ENCODE data around the gene CASP12.
A peak's percentile ranks its signal among the peaks of the same experiment; 100 is the strongest.

Gene CASP12

DNA sequence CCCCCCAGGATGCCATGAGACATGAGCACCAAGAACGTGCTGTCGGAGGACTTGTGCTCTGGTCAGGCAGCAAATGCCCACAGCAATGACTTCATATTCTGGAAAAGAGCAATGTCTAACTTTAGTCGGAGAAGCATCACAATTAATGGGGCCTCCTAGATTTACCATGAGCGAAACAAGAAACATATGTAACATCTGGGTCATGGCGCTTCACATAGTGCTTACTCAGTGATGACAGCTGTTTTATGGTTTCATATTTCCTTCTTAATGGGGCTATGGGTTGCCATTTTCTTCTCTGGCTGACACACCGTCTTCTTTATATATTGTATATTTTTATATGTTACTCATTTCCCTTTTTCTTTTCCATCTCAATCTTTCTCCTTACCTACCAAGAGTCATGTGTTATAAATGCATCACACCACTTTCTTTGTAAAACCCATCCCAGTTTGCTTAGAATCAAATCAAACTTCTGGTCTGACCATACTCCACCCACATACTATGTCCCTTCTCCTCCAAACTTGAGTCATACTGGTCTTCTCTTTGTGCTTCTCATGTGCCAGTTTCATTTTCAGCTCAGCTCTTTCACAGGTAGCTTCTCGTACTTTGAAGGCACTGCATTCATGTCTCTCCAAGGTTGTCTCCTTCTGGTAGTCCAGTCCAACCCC is 9.4 kb upstream of the CASP12 start:
- Mint-ChIP-seq H3K27ac (no peak overlapping the region), H3K4me1 (peaks cover 9% of the 10 kb centered on the region), H3K4me3 (no peak overlapping the region), H3K27me3 (no peaks in the 10 kb centered on the region), H3K9me3 (peaks cover 0 to 4% of the 10 kb centered on the region in 2 donors)
- ATAC-seq, result peak; percentile 97
- DNase-seq, result peak in 1 of 2 donors; percentile 32

GRCh38 chr11:104905271-104905670 is 7.0 kb upstream of the CASP12 start:
- H3K27me3 Mint-ChIP-seq, result no peaks in the 10 kb centered on the region

DNA sequence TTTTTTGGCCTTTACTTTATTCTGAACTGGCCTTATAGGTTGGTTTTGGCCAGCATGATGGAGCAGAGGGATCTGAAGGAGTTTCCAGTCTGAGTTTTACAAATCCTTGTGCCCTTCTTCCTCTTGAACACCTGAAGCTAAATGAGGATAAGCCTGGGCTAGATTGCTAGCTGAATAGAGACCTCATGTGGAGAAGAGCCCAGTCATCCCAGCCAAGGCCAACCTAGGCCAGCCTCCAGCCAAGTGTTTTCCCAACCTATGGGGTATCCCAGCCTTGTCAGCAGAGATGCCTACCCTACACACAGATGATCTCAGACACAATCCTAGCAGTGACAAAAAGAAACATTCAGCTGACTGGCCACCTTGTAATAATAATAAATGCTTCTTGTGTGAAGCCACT is 966 bp upstream of the CASP12 start:
- Mint-ChIP-seq H3K4me1 (peaks cover 21% of the 10 kb centered on the region), H3K4me3 (no peak overlapping the region), H3K9me3 (peaks cover 5 to 8% of the 10 kb centered on the region in 2 donors), H3K27ac (no peak overlapping the region), H3K27me3 (no peaks in the 10 kb centered on the region)
- ATAC-seq (no peak), DNase-seq (no peak)

More at GRCh38 chr11:104905271-104905670, 7.0 kb upstream of the CASP12 start:
- no peak for DNase-seq
- H3K27ac Mint-ChIP-seq, result no peak overlapping the region
- H3K4me3 Mint-ChIP-seq, result no peak overlapping the region
- peaks cover 19% of the 10 kb centered on the region for H3K4me1 Mint-ChIP-seq
- H3K9me3 Mint-ChIP-seq, result peaks cover 0 to 12% of the 10 kb centered on the region in 2 donors
- ATAC-seq, result no peak

DNA sequence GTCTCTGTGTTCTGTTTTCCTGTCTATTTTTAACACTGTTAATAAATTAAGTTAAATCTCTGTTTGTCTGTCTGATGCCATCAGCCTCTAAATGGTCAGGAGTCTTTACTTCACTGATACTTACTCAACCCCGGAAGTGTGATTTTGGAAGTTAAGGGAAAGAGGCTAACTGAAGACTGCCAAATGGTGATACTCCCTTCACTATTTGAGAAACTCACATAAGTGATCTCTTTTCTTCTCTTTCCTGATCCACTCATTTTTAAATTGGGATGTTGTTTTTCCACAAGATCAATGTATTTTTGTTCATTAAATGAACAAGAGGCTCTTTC is 389 bp upstream of the CASP12 start:
- Mint-ChIP-seq H3K27ac (peak overlapping the region in 1 of 2 donors; percentile 90), H3K27me3 (no peaks in the 10 kb centered on the region), H3K9me3 (peaks cover 5 to 8% of the 10 kb centered on the region in 2 donors), H3K4me3 (no peak overlapping the region), H3K4me1 (peaks cover 21% of the 10 kb centered on the region)
- DNase-seq (no peak), ATAC-seq (no peak)

DNA sequence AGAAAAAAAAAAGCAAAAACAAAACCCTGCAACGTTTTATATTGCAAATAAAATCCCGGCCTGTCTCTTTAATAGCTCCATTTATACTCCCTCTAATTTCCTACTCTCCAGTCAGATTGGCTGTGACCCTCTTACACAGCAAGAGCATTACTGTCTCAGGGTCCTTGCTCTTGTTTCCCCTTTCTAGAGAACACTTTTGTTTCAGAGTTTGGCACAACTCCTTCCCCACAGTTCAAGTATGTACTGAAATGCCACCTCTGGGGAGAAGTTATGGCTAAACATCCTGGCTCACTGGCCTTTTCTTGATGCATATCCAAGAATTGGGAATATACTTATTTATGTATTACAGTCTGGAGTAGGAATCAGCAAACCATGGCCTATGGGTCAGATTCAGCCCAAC is 2.6 kb downstream of the CASP12 start:
- H3K27ac Mint-ChIP-seq, result no peak overlapping the region
- ATAC-seq, result no peak

DNA sequence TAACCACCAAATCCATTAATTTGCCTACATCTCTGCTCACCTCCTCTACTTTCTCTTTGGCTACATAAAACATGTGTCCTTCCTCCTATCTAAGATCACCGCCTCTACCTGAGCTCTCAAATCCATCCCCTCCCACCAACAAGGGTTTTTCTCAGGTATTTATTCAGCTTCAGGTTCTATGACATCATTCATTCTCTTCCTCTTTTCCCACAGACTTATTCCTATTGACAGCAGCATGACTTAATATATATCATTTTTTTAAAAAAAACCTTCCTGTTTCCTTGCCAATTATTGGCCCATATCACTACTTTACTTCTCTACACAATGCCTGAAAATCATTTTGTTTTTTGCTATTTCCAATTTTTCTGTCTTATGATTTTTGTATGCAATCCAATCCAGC is 4.4 kb downstream of the CASP12 start:
- DNase-seq (no peak), ATAC-seq (no peak)
- Mint-ChIP-seq H3K9me3 (peaks cover 0 to 5% of the 10 kb centered on the region in 2 donors), H3K27ac (no peak overlapping the region), H3K27me3 (no peaks in the 10 kb centered on the region), H3K4me1 (peaks cover 11% of the 10 kb centered on the region), H3K4me3 (no peak overlapping the region)

More for the DNA sequence above, 2.6 kb downstream of the CASP12 start:
- no peak overlapping the region for H3K4me3 Mint-ChIP-seq
- H3K27me3 Mint-ChIP-seq, result no peaks in the 10 kb centered on the region
- no peak for DNase-seq
- peaks cover 11% of the 10 kb centered on the region for H3K4me1 Mint-ChIP-seq
- H3K9me3 Mint-ChIP-seq, result peaks cover 0 to 5% of the 10 kb centered on the region in 2 donors

GRCh38 chr11:104892723-104893511 is 5.3 kb downstream of the CASP12 start:
- Mint-ChIP-seq H3K4me1 (peaks cover 3% of the 10 kb centered on the region), H3K27me3 (no peaks in the 10 kb centered on the region), H3K27ac (no peak overlapping the region), H3K4me3 (no peak overlapping the region), H3K9me3 (peaks cover 0 to 5% of the 10 kb centered on the region in 2 donors)
- no peak for DNase-seq
- no peak for ATAC-seq

- Mint-ChIP-seq H3K27me3 (no peaks in the 10 kb centered on the region), H3K4me1 (no peaks in the 10 kb centered on the region), H3K9me3 (peaks cover 0 to 5% of the 10 kb centered on the region in 2 donors), H3K27ac (no peak overlapping the region), H3K4me3 (no peak overlapping the region)
- no peak for ATAC-seq
- DNase-seq, result no peak
These were observed 7.1 kb downstream of the CASP12 start for GRCh38 chr11:104891135-104891534.

- DNase-seq (no peak), ATAC-seq (peak; percentile 60)
- Mint-ChIP-seq H3K4me1 (peaks cover 25% of the 10 kb centered on the region), H3K4me3 (no peak overlapping the region), H3K27me3 (no peaks in the 10 kb centered on the region), H3K9me3 (peaks cover 4 to 6% of the 10 kb centered on the region in 2 donors), H3K27ac (no peak overlapping the region)
These were observed 14.9 kb downstream of the CASP12 start for GRCh38 chr11:104883342-104883741.

DNA sequence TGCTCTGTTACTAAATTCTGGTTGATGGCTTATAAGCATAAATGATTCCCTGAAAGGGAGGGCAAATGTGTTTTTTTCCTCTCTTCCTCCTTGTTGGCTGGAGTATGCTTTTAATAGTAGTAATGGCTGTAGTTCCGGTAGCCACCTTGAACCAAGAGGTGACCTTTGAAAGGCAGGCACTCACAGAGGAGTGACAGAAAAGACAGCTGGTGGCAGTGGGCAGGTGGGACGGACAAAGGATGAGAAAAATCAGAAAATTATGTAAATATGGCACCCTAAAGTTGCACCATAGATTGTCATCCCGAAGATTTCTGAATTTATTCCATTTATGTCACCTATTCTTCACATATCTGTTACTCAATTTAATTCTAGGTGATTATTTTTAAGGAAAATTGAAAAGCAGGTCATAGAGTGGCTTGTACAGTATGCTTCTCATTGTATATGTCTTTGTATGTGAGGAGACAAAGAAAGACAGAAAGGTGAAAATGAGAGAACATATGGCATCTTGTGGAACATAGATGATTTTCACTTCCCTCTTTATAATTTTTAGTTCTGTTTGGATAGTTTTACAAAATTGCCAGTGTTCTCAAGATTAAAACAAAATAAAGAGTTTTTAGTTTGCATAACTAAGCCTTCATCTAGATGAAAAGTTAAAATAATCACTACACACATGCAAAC is 17.0 kb downstream of the CASP12 start:
- no peak for DNase-seq
- Mint-ChIP-seq H3K9me3 (peaks cover 4 to 6% of the 10 kb centered on the region in 2 donors), H3K27ac (no peak overlapping the region), H3K27me3 (no peaks in the 10 kb centered on the region), H3K4me3 (no peak overlapping the region), H3K4me1 (peaks cover 44% of the 10 kb centered on the region)
- ATAC-seq, result no peak

GRCh38 chr11:104879514-104880190 is 18.6 kb downstream of the CASP12 start:
- DNase-seq, result no peak
- peaks cover 50% of the 10 kb centered on the region for H3K4me1 Mint-ChIP-seq
- peak; percentile 49 for ATAC-seq
- H3K27ac Mint-ChIP-seq, result no peak overlapping the region
- no peak overlapping the region for H3K4me3 Mint-ChIP-seq
- no peaks in the 10 kb centered on the region for H3K27me3 Mint-ChIP-seq
- H3K9me3 Mint-ChIP-seq, result peaks cover 4 to 6% of the 10 kb centered on the region in 2 donors

GRCh38 chr11:104876861-104877431 is 21.3 kb downstream of the CASP12 start:
- ATAC-seq (peak; percentile 83), DNase-seq (no peak)
- peaks cover 38% of the 10 kb centered on the region for H3K4me1 Mint-ChIP-seq
- H3K27ac Mint-ChIP-seq, result peak overlapping the region; percentile 71 to 90
- H3K27me3 Mint-ChIP-seq, result no peaks in the 10 kb centered on the region
- H3K9me3 Mint-ChIP-seq, result peaks cover 0 to 12% of the 10 kb centered on the region in 2 donors
- H3K4me3 Mint-ChIP-seq, result peak overlapping the region; percentile 63 to 72

GRCh38 chr11:104876324-104876723 is 21.9 kb downstream of the CASP12 start:
- DNase-seq (no peak), ATAC-seq (peak; percentile 48)
- Mint-ChIP-seq H3K27me3 (no peaks in the 10 kb centered on the region), H3K4me3 (peak overlapping the region; percentile 63 to 72), H3K4me1 (peaks cover 38% of the 10 kb centered on the region), H3K27ac (peak overlapping the region; percentile 71 to 90), H3K9me3 (peaks cover 0 to 12% of the 10 kb centered on the region in 2 donors)

DNA sequence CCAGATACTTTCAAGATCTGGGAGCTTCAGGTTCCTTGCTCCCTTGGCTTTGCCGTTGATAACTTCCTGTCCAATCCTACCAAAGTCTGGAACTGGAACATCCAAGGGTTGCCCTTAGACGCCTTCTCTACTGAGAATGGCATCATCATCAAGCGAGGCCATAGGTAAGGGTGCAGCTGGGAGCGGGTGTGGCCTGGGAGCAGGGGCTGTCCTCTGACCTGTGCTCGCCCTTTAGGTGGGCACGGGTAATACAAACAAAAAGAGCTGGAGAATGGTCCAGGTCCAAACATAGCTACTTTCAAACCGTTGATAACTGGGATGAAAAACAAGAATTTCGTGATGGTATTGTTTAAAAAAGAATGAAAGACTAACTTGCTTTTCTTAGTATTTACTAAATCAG is 25.0 kb downstream of the CASP12 start:
- ATAC-seq, result no peak
- no peak overlapping the region for H3K4me3 Mint-ChIP-seq
- H3K27me3 Mint-ChIP-seq, result no peaks in the 10 kb centered on the region
- DNase-seq, result no peak
- H3K4me1 Mint-ChIP-seq, result peaks cover 31% of the 10 kb centered on the region
- peaks cover 0 to 6% of the 10 kb centered on the region in 2 donors for H3K9me3 Mint-ChIP-seq
- no peak overlapping the region for H3K27ac Mint-ChIP-seq

DNA sequence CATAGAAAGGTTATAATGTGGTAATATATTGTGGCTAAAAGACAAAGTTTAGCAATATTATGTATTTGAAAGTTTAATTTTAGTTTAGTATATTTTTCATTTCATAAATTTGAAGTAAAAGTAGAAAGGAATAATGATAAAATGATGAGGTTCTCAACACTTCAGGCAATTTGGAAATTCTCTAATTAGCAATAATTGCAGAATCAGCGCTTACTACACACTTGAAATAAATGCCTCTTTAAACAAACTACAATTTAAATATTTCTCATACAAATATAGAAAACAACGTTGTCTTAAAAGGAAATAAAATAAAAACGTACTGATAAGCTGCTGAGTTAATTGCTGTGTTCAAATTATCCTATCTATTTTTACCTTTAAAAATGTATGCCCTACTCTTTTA is 25.9 kb downstream of the CASP12 start:
- H3K27ac Mint-ChIP-seq, result no peak overlapping the region
- no peak for ATAC-seq

More for the DNA sequence above, 25.9 kb downstream of the CASP12 start:
- no peak for DNase-seq
- Mint-ChIP-seq H3K27me3 (no peaks in the 10 kb centered on the region), H3K4me3 (no peak overlapping the region), H3K9me3 (peaks cover 0 to 6% of the 10 kb centered on the region in 2 donors), H3K4me1 (peaks cover 23% of the 10 kb centered on the region)
